Natural killer cell treated with Interleukin-12 subunit alpha and Interleukin-12 subunit beta and Interleukin-15 and Interleukin-18, amount 100 ng/mL, for 72 hours (primary cell): ENCODE results near the gene PALLD. TPM values are rescaled to one million over a fixed set of nuclear protein-coding genes. Genes with fewer than 3 reads are reported as not detected.
A peak's percentile ranks its signal among the peaks of the same experiment; 100 is the strongest.

Experiments used
- ATAC-seq, 2 donors: fragments of 150-1000 bp; cut with Tn5 transposase in 1 of 2; sonication (Bioruptor Pico), chemical (Tn5 transposase) in 1 of 2; 2 replicates each; pipeline ENCODE4 v1.10.0; 2021
- DNase-seq: peaks from one replicate; pipeline ENCODE4 v3.0.0; 2022; ENCODE audit warnings: low spot score
- H3K27ac Mint-ChIP-seq, 2 donors: 1 replicate in 1 of 2; 2 replicates in 1 of 2; pipeline ENCODE4 v1.8.0; 2022; ENCODE audit warnings: mixed read lengths in 2 of 2, mild to moderate bottlenecking in 1 of 2, moderate library complexity in 1 of 2
- H3K27me3 Mint-ChIP-seq, 2 donors: 1 replicate in 1 of 2; 2 replicates in 1 of 2; pipeline ENCODE4 v1.8.0; 2022; ENCODE audit warnings: mixed read lengths in 2 of 2
- H3K36me3 Mint-ChIP-seq: one replicate; pipeline ENCODE4 v1.8.0; 2022; ENCODE audit warnings: mixed read lengths
- H3K4me1 Mint-ChIP-seq, 2 donors: 1 replicate in 1 of 2; 2 replicates in 1 of 2; pipeline ENCODE4 v1.8.0; 2022; ENCODE audit warnings: low read depth in 2 of 2, mixed read lengths in 2 of 2, mild to moderate bottlenecking in 1 of 2
- H3K4me3 Mint-ChIP-seq: one replicate; pipeline ENCODE4 v1.8.0; 2022; ENCODE audit warnings: mixed read lengths
- H3K9me3 Mint-ChIP-seq: 2 replicates; pipeline ENCODE4 v1.8.0; 2022; ENCODE audit warnings: mixed read lengths
- total RNA-seq, 2 donors: library from RNA; stranded (reverse); gene quantifications; one replicate each; pipeline ENCODE4 v1.2.3, GENCODE V29; 2022

Gene PALLD
- total RNA-seq, 2 donors from 2014 or later, result 0.52 to 11.0 TPM

DNA sequence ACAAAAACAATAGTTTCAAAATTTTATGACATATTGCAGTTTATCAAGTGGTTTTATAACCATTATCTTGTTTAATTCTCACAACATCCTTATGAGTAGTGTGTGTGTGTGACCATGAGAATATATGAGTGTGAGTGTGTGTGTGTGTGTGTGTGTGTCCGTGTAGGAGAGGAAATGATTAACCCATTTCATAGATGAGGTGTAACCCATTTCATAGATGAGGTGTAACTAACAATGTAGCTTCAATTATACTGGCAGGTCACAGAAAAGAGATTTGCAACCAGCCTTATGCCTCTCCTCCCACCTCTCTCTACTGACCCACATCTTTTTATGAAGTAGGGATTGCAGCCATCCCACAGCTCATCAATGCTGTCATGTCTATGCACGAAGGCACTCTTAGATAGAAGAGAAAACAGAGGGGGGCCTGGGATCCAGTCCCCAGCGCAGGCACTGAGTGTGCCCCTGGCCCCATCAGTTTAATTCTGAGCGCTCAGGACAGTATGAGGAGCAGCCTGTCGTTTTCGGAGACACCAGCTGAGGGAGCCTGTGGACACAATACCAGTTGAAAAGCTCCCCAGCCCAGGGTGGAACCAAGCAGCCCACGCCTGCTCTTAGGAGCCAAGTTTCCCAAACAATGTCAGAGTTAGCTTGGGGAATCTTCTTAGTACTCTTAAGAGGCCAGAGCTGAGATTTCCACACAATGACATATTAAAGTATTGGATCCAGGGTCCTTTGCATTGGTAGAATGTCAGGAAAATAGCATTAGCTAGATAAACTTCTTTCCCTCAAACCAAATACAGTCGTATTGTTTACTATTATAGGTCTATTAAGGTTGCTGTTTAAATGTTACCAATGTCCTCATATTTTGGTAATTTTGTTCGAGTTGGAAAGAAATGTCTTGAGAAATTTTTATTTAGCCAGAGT lies 88.6 kb downstream of the PALLD start:
- peak; percentile 58 to 62 for ATAC-seq
- no peaks in the 10 kb centered on the region for H3K9me3 Mint-ChIP-seq
- no peak for DNase-seq
- H3K4me3 Mint-ChIP-seq, result no peak overlapping the region
- H3K4me1 Mint-ChIP-seq, result no peaks in the 10 kb centered on the region
- peaks cover 22 to 41% of the 10 kb centered on the region in 2 donors for H3K27me3 Mint-ChIP-seq
- no peaks in the 10 kb centered on the region for H3K36me3 Mint-ChIP-seq
- H3K27ac Mint-ChIP-seq, result no peak overlapping the region

DNA sequence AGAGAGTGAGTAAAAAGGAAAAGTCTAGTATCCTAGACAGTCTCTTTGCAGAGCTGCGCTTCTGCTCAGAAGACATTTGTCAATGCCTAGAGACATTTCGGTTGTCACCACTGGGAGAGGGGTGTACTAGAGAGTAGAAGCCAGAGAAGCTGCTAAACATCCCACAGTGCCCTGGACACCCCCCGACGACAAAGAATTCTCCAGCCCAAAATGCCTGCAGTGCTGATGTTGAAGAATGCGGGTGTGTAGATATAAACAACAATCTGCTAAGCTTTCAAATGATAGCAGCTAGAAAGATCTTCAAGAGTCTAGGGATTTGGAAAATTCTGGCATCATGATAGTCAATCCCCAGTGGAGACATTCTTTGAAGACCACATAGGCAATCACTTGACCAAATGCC lies 90.1 kb downstream of the PALLD start:
- Mint-ChIP-seq H3K4me1 (no peaks in the 10 kb centered on the region), H3K4me3 (no peak overlapping the region), H3K36me3 (no peaks in the 10 kb centered on the region), H3K27me3 (peaks cover 19 to 30% of the 10 kb centered on the region in 2 donors), H3K9me3 (no peaks in the 10 kb centered on the region), H3K27ac (no peak overlapping the region)
- ATAC-seq (no peak), DNase-seq (no peak)

DNA sequence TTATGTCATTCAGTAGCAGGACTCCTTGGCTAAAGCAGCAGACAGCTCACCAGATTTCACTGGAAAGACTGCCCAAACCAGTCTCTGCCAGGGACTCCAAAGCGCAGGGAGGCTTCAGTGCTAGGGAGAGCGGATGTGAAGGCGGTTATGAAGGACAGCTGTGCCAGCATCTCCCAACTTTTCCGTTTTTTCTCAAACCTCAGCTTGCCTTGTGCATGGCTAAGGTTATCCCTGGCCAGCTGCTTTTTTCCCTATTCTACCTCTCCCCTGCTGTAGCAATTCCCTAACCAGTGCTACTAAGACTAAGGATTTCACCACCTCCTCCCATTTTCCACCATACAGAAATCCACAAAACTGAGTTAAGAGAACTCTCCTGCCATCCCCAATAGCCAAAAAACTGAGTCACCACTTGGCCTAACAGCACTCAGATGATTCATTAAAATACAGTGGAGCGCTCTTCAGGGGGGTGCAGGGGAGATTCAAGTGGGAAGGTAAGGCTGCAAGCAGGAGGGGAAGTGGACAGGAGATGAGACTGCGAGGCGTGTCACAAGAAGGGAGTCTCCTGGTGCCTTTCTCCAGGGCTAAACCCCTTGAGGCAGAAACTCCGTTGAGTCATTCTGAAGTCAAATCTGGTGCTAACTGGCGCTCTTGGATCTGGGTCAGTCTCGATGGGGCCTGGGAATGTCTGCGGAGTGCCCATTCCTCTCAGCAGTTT lies 90.7 kb downstream of the PALLD start:
- Mint-ChIP-seq H3K4me3 (no peak overlapping the region), H3K9me3 (no peaks in the 10 kb centered on the region), H3K36me3 (no peaks in the 10 kb centered on the region), H3K27me3 (peaks cover 19 to 24% of the 10 kb centered on the region in 2 donors), H3K4me1 (no peaks in the 10 kb centered on the region), H3K27ac (no peak overlapping the region)
- DNase-seq, result no peak
- no peak for ATAC-seq

DNA sequence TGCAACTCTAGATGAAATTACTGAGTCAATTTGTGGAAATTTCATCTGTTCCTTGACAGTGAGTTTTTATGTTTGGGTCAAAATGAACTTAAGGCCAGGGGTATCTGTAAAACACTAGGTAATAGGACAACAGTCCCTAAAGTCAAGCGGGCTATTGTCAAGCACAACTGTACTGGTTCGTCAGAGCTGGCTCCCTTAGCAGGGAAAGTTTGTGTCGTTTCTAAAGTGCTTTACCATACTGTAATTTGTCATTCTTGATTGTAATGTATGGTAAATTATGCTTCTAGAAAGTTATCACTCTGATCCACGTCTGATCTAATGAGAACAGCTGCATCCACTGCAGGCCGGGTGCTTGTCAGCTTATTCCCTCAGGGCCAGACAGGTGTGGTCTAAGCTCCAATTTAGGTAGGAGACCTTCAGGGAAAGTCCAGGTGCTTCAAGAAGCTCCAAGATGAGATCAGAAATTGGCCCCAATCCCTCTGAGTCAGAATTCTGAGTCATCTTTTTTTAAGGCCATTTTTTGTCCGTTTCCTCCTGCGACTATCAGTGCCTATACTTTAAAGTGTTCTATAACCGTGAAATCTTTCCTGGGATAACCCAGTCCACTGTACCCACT lies 92.2 kb downstream of the PALLD start:
- ATAC-seq (no peak), DNase-seq (no peak)
- Mint-ChIP-seq H3K27ac (no peak overlapping the region), H3K36me3 (no peaks in the 10 kb centered on the region), H3K27me3 (peaks cover 17 to 30% of the 10 kb centered on the region in 2 donors), H3K4me3 (no peak overlapping the region), H3K9me3 (no peaks in the 10 kb centered on the region), H3K4me1 (no peaks in the 10 kb centered on the region)

DNA sequence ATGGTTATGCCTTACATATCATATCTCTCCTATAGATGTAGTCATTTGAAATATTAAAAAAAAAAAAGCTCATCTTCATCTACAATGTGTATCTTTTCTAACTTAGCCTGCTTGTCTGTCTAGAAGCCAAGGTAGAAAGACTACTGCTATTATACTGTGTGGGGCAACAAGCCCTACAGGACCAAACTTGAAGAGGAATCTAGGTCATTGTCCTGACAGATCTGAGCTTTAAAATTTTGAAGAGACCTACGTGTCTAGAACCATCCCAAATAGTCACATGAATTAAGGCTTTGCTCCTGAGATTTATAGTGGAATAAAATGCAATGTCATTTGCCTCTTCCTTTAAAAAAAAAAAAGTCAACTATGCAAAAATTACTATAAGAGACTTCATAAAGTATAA lies 95.8 kb downstream of the PALLD start:
- no peak for ATAC-seq
- no peaks in the 10 kb centered on the region for H3K36me3 Mint-ChIP-seq
- no peaks in the 10 kb centered on the region for H3K9me3 Mint-ChIP-seq
- H3K4me1 Mint-ChIP-seq, result no peaks in the 10 kb centered on the region
- H3K27ac Mint-ChIP-seq, result no peak overlapping the region
- no peak overlapping the region for H3K4me3 Mint-ChIP-seq
- peaks cover under 1 to 18% of the 10 kb centered on the region in 2 donors for H3K27me3 Mint-ChIP-seq
- no peak for DNase-seq

DNA sequence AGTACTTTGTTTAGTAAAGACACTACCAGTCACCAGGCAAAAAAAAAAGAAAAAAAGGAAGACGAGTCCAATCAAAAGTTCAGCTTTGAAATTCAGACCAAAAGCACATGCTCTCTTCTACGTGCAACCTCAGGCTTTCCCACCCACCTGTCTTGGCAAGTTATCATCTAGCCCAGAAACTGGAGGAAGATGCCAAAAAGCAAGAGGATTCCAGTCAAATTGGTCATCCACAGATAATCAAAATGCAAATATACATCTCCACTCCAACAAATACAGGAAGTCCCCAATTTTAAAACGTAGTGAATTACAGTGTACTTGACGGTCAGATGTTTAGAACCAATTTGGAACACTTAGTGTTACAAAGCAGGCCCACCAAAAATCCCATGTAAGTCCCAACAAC lies 96.5 kb downstream of the PALLD start:
- peaks cover 2 to 19% of the 10 kb centered on the region in 2 donors for H3K27me3 Mint-ChIP-seq
- H3K4me3 Mint-ChIP-seq, result no peak overlapping the region
- DNase-seq (no peak), ATAC-seq (no peak)
- no peaks in the 10 kb centered on the region for H3K4me1 Mint-ChIP-seq
- no peaks in the 10 kb centered on the region for H3K9me3 Mint-ChIP-seq
- no peak overlapping the region for H3K27ac Mint-ChIP-seq
- no peaks in the 10 kb centered on the region for H3K36me3 Mint-ChIP-seq

DNA sequence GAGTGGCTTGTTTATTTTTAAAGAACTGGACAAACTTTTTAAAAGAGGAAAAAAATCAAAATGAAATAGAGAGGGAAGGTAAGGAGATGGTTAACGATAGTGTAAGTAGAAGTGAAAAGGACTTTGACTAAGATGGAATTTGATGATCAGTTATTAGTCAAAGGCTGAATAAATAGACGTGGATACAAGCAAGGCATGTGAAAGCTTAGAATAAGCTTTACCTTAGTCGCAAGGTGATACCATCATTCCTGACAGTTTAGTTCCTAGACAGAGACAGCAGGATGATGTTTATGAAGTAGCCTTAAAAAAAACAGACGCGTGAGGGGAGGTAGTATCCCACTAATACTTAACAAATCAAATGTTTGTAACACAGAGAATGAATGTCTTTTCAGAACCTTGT lies 97.3 kb downstream of the PALLD start:
- H3K27me3 Mint-ChIP-seq, result peaks cover 2 to 23% of the 10 kb centered on the region in 2 donors
- ATAC-seq (no peak), DNase-seq (no peak)
- no peaks in the 10 kb centered on the region for H3K9me3 Mint-ChIP-seq
- H3K36me3 Mint-ChIP-seq, result no peaks in the 10 kb centered on the region
- no peaks in the 10 kb centered on the region for H3K4me1 Mint-ChIP-seq
- H3K4me3 Mint-ChIP-seq, result no peak overlapping the region
- H3K27ac Mint-ChIP-seq, result no peak overlapping the region

DNA sequence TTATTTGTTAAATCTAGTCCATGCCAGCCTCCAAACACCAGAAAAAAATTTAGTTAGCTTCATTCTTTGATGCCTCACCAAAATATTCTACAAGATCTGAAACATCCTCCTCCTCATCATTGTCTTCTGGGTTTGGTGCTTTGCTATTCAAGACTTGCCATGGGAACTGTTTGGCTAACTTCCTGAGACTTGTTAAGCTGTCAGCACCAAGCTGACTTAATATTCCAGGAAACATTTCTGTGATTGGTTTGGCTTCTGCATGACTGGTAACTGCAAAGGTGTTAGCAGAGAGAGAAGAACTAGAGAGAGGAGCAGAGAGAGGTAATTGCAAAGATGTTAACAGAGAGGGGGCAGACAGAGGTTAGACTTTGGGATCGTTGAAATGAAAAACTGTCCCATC lies 101.3 kb downstream of the PALLD start:
- ATAC-seq, result no peak

DNA sequence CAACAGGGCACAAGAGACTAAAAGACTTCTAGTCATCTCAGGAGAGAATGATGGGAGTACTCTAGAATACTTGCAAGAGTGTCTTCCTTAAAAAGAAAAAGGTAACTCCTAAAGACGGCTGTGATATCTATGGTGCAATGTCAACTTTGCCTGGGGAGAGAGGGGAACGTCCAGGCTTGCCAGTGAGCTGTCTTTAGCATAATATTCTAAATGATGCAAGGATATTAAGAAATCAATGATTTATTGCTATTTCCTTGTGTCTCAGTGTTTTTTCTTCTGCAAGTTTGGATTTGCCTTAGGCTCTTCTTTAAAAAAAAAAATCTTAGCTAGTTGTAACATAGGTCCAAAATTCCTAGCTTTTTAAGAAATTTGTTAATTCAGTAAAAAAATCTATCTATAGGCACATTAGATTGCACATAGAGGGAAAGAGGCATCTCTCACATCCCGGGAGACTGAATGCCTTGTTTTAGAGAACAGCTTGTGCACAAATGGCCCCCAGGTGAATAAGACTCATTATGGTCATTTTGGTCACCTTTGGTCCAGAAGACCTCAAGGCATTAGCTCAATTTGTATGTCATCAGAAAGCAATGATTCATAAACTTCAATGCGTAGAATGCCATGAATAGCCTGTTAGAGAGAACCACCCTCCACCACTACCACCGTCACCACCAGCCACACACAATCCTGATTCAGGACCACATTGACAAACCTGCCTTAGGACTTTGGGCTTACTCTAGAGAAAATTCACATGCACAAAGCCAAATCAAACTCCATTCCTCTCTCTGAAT lies 104.1 kb downstream of the PALLD start:
- Mint-ChIP-seq H3K27ac (no peak overlapping the region), H3K9me3 (no peaks in the 10 kb centered on the region), H3K36me3 (no peaks in the 10 kb centered on the region), H3K4me3 (no peak overlapping the region), H3K4me1 (no peaks in the 10 kb centered on the region), H3K27me3 (peaks cover 7 to 26% of the 10 kb centered on the region in 2 donors)
- no peak for DNase-seq
- no peak for ATAC-seq

More for the DNA sequence above, 101.3 kb downstream of the PALLD start:
- no peak for DNase-seq
- H3K27me3 Mint-ChIP-seq, result peaks cover 5 to 35% of the 10 kb centered on the region in 2 donors
- H3K36me3 Mint-ChIP-seq, result no peaks in the 10 kb centered on the region
- no peaks in the 10 kb centered on the region for H3K9me3 Mint-ChIP-seq
- no peaks in the 10 kb centered on the region for H3K4me1 Mint-ChIP-seq
- H3K4me3 Mint-ChIP-seq, result no peak overlapping the region
- H3K27ac Mint-ChIP-seq, result no peak overlapping the region

DNA sequence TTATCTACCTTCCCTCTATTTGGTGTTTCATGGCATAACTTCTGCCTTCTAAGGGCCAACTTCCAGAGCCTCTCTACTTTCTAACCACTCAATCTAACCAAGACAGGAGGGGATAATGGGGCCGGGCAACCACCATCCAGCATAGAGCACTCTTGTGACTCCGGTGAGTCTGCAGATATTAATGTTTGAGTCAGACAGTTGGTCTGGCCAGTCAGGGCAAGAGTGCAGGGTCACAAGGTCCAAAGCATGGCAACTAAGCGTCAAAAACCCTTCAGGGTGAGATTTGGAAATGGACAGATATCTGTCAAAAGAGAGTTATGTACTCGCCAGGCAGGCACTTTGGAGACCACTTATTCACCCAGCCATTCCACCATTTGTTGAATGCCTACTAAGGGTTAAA lies 105.0 kb downstream of the PALLD start:
- Mint-ChIP-seq H3K36me3 (no peaks in the 10 kb centered on the region), H3K4me3 (no peak overlapping the region), H3K9me3 (no peaks in the 10 kb centered on the region), H3K27ac (no peak overlapping the region), H3K27me3 (peaks cover 12 to 26% of the 10 kb centered on the region in 2 donors), H3K4me1 (no peaks in the 10 kb centered on the region)
- no peak for ATAC-seq
- no peak for DNase-seq

DNA sequence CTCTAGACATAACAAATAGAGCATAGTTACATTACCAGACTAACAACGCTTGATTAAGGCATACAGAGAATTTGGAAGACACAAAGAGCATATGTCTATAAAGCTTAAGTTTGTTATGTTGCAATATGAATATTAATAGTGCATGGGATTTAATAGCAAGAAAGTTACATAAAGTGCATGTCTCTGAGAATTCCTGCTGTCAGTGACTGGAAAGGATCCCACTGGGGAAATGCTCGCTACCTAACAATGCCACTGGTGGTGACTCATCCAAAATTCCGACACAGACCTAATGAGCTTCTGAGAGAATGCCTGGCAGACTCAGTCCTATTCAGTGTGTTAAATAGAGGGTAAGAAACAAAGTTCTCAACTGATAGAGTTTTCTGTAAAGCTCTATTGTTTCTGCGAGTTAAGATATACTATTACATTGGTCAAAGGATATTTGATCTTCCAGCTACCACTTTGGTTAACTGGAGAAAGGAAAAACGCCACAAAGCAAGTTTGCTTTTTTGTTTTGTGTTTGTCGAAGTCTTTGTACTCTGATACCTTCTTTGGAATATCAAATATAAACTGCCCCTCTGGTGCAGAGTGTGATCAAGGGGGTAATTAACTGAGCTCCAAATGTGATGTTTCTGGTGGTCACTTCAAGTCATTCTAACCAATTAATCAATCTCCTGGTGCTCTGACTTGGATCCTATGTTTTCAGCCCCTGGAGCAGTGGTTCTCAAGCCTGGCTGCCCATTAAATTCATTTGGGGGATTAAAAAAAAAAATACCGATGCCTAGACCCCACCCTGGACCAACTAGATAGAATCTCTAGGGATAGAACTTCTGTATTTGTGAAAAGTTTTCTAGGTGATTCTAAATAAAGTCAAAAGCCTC lies 107.9 kb downstream of the PALLD start:
- Mint-ChIP-seq H3K27me3 (peaks cover 14 to 26% of the 10 kb centered on the region in 2 donors), H3K27ac (no peak overlapping the region), H3K9me3 (no peaks in the 10 kb centered on the region), H3K36me3 (no peaks in the 10 kb centered on the region), H3K4me1 (no peaks in the 10 kb centered on the region), H3K4me3 (no peak overlapping the region)
- no peak for ATAC-seq
- no peak for DNase-seq

DNA sequence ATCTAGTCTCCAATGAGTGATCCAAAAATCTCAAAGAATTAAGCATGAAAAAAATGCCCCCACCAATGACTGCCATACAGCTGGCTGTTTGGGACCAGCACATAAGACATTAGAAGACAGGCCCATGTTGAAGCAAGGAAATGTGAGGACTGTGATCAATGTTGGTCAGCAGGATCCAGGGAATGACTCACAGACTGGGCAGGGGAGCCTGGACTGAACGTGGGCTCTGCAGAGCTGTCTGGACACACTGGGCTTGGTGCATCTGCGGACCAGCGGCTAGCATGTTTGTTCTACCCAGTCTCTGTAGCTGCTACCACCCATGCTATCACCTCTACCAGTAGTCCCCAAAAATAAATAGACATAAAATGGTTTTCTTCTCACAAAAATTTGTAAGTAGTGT lies 108.6 kb downstream of the PALLD start:
- H3K4me3 Mint-ChIP-seq, result no peak overlapping the region
- DNase-seq (no peak), ATAC-seq (no peak)
- no peaks in the 10 kb centered on the region for H3K9me3 Mint-ChIP-seq
- no peaks in the 10 kb centered on the region for H3K36me3 Mint-ChIP-seq
- H3K27me3 Mint-ChIP-seq, result peaks cover 17 to 25% of the 10 kb centered on the region in 2 donors
- H3K4me1 Mint-ChIP-seq, result no peaks in the 10 kb centered on the region
- no peak overlapping the region for H3K27ac Mint-ChIP-seq

DNA sequence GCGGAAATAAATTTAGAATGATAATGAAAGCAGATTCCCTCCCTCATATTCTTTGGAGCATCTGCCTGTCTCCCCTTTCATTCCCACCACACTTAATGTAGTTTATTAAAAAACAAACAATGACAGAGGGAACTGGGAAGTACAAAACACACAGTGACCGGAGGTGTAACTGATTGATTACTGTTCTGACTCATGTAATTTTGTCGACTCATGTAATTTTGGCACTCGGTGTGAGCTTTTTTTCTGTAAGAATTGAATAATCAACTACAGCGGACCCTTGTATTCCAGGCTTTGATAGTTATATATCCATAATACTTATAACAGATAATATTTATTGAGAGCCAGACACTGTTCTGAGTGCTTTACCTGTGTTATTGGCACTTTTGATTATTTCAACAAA lies 110.4 kb downstream of the PALLD start:
- Mint-ChIP-seq H3K9me3 (no peaks in the 10 kb centered on the region), H3K36me3 (no peaks in the 10 kb centered on the region), H3K4me3 (no peak overlapping the region), H3K27ac (no peak overlapping the region), H3K27me3 (peaks cover 19 to 22% of the 10 kb centered on the region in 2 donors), H3K4me1 (no peaks in the 10 kb centered on the region)
- ATAC-seq (no peak), DNase-seq (no peak)
